Pons (tissue), 1 donor: ENCODE data around the gene SLC2A11.
"Not testable (repeated sequence)": the region's sequence is repeated elsewhere in the genome, so short reads cannot be mapped to it uniquely, and the experiment has no call there.

ENCODE experiments used
- DNase-seq: peaks from one replicate; pipeline ENCODE4 v3.0.0-alpha.2; 2016; ENCODE audit warnings: low spot score

The SLC2A11 gene

DNA sequence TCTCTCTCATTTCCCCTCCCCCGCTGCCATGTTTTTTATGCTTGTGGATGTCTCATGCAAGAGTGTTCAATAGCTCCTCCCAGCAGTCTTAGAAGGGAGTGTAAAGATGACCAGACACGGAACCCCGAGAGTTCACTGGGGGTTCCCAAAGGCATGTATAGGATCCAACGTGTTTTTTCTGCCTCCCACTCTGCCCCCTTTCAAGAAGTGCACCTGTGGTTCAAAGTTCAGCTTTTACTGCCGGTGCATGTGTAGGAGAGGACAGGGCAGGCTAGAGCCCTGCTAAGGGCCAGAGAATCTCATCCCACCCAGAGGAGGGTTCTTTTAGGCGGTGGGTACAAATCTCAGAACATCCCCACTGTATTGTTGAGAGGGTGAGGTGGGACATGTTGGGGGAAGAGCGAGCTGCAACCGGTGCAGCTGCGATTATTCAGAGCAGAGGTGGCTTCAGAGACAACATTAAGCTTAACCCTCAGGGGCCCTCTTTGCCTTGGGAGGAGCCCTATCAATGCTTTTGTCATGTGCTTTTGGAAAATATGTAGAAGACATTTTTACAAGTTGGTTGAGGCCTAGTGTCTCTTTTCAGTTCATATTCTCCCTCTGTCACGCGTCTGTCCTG lies 51.0 kb downstream of the SLC2A11 start:
- no peak for DNase-seq

DNA sequence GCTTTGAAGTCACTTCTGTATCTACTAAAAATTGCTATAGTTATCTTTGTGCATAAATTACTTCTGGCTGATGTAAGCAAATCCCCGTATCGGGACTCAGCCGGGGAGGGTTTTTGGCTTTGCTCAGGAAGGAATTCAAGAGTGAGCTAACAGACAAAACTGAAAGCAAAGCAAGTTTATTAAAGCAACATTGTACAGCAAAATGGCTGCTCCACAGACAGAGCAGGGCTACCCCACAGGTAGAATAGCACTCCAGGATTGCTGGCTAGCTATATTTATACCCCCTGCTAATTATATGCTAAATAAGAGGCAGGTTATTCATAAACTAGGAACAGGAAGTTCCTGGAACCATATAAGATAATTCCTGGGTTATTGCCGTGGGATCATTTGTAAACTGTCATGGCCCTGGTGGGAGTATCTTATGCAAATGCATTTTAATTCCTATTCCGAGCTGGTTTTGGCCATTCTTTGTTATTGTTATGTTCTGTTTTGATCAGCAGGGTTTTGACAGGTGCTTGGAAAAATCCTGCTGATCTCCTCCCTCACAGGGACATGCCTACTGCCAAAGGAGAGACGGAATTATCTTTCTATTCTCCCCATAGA lies 51.7 kb downstream of the SLC2A11 start:
- DNase-seq = no peak

DNA sequence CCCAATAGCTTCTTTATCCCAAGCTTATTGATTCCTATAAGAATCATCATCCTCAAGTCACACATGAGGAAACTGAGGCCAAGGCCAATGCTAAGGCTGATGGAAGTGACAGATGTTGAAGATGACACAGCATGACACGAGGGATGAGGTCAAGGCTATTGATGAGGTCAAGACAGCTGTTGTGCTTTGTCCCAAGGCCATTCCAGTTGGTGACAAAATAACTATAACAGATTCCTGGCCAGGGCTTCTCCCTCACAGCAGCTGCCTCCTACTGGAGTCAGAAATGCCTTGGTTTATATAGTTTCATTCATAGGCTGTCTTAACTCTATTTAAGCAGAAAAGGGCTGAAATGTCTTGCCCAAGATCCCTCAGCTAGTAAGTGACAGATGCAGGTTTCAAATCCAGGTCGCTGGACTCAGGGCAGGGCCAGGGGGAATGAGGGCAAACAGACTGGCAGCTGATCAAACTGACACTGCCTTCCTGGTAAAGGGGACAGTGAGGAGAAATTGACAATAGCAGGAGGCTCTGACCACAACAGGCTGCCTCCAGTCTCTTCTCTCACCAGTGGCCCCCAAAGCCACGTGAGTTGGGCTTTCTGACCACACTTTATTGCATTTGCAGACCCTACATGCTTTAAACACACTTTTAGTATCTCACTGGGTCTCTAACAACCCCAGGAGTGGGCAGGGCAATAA lies 53.0 kb downstream of the SLC2A11 start:
- DNase-seq = no peak

DNA sequence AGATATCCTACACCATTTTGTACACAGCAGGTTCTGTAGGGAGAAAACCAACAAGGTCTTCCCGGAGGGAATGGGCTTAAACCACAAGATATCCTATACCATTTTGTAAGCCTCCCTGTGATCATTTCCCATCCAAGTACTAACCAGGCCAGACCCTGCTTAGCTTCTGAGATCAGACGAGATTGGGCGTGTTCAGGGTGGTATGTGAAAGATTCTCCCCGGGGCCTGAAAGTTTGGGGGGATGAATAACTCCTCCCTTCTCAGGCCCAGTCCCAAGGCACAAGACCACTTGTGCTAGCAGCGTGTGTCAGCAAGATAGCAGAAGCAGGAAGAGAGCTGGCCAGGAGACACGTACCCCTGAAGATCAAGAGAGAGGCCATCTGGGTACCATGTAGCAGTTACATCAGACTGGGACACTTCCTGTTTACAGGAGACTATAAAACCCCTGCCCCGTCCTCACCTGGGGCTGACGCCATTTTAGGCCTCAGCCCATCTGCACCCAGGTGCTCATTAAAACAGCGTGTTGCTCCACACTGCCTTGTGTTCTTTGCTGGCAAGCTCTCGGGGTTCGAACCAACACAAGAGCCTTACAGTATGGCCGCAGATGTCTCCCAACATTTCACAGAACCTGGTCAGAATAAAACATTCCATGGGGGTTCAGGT lies 53.8 kb downstream of the SLC2A11 start:
- DNase-seq = no peak

DNA sequence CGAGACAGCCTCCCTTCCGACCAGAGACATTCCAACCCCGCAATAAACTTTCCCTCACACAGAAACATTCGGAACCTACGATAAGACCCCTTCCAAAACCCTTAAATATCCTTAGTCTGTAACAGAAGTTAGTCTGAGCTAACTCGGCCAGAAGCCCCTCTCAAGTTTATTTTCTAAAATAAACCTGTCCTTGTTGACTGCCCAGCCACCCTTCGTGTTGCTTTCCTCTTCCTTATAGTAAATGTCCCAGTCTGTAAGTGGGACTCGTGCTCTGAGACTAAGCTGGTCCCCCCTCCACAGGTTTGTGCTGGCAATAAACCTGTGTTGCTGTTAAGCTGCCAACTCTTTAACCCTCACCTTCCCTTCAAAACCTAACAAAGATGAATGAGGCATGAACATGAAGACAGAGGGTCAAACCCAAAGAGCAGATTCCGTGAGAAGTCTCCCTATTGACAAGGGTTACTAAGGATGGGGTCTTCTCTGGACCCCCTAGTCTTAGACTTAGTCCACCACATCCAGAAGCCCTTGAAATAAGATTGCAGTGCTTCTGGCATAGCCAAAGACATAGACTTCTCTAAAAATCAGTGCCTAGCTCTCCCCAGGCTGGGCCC lies 54.7 kb downstream of the SLC2A11 start:
- DNase-seq = no peak

DNA sequence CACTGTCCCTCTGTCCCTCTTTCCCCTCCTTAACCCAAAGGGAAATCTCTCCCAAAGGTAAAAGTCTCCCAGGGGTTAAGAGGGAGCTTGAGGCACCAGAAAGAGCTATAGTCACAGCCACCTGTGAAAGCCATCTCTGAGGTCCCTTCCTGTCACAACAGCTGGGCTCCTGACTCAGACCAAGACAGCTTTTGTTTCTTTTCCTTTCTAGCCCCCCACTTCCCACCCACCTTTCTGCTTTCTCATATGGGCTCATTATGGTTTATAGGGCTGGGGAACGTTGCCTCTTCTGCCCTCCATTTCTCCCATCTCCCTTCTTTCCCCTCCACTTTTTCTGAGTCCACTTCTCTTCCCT lies 55.6 kb downstream of the SLC2A11 start:
- no peak for DNase-seq

DNA sequence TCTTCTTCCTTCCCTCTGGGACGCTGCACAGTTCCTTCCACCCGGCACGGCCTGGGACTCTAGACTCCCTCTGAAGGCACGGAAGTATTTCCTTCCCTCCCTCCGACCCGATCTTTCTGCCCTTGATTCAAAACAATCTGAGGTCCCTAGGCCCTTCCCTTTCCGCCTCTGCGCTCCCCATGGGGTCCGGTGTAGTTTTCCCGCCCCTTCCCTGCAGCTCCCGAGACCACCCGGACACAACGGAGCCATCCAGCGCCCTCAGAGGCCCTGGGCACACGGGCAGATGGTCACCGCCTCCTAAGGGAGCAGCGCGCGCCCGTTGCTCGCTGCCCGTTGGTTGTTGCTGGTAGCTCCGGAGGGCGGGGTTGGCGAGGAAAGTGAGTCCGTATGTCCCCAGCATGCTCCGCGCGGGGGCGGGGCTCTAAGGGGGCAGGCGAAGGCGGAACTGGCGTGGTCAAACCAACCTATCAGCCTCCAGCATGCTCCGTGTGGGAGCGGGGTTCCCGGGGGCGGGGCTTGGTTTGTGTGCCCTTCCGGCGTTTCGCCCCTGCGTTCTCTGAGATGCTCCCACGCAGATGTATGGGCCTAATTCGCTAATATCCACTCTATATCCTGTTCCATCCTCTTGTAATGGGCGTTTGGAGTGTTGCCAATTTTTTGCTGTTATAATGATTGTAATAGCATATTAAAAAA lies 56.1 kb downstream of the SLC2A11 start:
- peak; percentile 98 for DNase-seq

DNA sequence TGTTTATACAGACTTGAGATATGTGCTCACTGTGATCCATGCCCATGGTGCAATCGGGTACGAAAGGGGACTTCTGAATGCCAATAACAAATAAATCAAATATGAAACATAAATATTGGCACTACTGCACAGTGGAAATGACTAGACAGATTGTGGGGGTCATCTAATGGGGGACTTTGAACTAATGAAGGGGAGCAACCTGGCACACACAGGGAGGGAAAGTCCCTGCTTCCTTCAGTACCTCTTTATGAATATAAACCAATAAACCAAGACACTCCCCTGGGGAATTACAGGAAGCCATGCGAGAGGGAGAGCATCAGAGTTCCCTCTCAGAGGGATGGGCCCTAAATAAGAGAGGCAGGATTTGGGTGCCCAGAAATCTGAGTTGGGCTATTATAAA lies 57.6 kb downstream of the SLC2A11 start:
- DNase-seq = no peak

DNA sequence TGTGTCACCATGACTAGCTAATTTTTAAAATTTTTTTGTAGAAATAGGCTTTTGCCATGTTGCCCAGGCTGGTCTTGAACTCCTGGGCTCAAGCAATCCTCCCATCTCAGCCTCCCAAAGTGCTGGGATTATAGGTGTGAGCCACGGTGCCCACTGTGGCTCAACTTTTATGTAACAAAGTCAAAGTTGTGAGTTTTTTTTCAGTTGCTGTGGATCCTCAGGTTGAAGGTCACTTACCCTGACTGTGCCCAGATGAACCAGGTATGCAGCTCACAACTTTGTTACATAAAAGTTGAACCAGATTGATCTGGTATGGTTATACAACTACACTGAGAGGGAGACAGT lies 62.6 kb downstream of the SLC2A11 start:
- not testable (repeated sequence) for DNase-seq

DNA sequence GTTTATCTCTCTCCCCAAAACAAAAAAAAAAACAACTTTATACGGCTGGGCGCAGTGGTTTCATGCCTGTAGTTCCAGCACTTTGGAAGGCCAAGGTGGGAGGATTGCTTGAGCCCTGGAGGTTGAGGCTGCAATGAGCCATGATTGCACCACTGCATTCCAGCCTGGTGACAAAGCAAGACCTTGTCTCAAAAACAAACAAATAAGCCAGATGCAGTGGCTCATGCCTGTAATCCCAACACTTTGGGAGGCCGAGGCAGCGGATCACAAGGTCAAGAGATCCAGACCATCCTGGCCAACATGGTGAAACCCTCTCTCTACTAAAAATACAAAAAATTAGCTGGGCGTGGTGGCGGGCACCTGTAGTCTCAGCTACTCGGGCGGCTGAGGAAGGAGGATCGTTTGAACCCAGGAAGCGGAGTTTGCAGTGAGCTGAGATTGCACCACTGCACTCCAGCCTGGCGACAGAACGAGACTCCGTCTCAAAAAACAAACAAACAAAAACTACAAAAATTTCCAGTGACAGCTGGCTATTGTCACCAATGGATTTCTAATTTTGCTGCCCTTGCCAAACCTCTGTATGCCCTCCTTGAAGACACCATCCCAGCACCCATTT lies 64.0 kb downstream of the SLC2A11 start:
- not testable (repeated sequence) for DNase-seq

DNA sequence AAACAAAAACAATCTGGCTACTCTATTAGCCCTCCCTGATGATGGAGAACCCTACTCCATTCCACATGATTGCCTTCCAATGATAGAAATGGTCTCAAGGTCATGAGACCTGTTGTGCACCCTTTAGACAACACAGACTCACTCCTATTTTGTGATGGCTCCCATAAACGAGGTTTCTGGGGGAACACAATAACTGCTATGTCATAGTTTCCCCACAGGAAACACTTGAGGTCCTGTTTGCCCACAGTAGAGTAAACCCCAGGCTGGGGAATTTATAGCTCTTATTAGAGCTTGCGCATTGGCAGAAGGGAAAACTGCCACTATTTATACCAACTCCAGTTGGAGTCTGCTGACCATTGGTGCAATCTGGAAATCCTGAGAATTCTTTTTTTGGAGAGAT lies 65.2 kb downstream of the SLC2A11 start:
- no peak for DNase-seq

DNA sequence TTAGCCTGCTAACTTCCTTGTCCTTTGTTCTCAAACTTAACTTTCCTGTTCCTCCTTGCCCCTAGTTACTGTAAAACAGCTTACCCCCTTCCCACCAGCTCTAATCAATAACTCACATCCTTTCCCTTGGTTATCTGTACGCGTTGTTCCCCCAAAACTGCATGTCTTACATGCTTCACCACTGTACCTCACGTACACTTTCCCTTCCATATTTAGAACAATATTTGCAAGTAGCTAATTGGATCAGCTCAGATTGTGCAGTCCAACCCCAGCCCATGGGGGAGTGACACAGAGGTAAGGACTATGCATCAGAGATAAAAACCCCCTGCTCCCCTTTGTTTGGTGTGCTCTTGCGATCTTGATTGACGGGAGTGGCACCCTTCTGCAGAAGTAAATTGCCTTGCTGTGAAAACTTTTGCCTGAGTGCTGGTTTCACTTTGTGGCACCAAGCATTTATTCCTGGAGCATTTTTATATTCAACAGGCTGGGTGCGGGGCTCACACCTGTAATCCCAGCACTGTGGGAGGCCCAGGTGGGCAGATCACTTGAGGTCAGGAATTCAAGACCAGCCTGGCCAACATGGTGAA lies 67.4 kb downstream of the SLC2A11 start:
- no peak for DNase-seq

DNA sequence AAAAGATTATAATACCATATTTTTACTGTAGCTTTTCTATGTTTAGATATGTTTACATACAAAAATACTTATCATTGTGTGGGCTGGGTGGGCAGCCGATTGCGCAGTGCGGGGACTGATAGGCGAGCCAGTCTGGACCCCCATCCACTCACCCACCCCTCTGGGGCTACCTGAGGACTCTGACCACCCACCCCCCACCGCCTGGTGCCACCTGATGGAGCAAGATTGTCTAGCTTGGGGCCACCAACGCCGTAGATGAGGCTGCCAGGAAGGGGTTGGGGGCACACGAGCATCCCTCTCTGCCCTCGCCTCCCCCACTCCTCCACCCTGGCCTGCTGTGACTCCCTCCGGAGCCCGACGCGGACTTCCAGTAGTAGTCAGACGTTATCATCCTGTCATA lies 68.9 kb downstream of the SLC2A11 start:
- no peak for DNase-seq
